Measurements from ENCODE around the gene TNPO3. TPM values are rescaled to one million over a fixed set of nuclear protein-coding genes. Genes with fewer than 3 reads are reported as not detected.

Gene TNPO3
- total and polyA plus RNA-seq, 10 of the 15 experiments (the other 5 are each of a cell fraction or from before 2014, with no cell fraction given), result 17.6 to 91.8 (median 65.9) TPM

DNA sequence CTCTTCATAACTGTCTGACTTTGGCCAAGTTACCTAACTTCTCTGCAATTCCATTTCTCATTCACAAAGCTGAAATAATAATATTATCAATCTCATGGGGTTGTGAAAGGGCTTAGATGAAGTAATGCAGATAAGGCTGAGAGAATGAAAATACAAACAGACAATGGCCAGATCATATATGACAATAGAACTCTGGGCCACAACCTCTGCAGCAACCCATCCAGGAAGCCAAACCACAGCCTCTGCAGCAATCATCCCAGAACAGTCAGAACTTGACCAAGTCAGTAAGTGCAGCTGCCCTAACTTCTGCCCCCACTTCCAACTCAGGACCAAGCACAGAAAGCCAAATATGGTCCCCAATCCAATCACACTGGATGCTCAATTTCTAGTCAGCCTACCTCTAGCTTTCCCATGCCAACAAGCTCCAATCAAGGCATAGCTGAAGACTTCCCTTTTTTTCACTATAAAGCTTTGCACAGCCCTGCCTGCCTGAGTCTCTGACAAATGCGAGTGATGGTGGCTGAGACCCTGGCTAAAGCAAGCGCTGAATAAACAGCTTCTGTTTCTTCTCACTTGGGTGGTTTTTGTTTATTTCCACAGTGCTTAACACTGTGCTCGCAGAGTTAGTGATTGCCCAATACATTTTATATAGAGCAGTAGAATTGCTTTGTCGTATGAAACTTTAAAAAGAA, 34.8 kb upstream of the TNPO3 start:
- Histone ChIP-seq H3K4me1 (ENCODE audit: control insufficient read depth, insufficient read depth, low read length) (peaks cover 28% of the 10 kb centered on the region), H3K27ac (ENCODE audit: control insufficient read depth, insufficient read depth) (peak overlapping the region; percentile 52), H3K9me3 (replicated peaks; ENCODE audit: control insufficient read depth, insufficient read depth, low read length) (no peaks in the 10 kb centered on the region), H2AFZ (ENCODE audit: control insufficient read depth, low read depth, low read length) (peak overlapping the region; percentile 51), H3K36me3 (ENCODE audit: control insufficient read depth in 2 of 2, insufficient read depth in 2 of 2, low read length in 1 of 2) (no peaks in the 10 kb centered on the region), H3K79me2 (ENCODE audit: control insufficient read depth, insufficient read depth, low read length) (no peaks in the 10 kb centered on the region), H3K4me3 (no peak overlapping the region), H3K9ac (ENCODE audit: control insufficient read depth, insufficient read depth, low read length) (peak overlapping the region; percentile 7), H4K20me1 (ENCODE audit: control insufficient read depth, insufficient read depth) (no peaks in the 10 kb centered on the region), H3K27me3 (replicated peaks in 1 of 2; ENCODE audit: control insufficient read depth in 2 of 2, insufficient read depth in 2 of 2, low read length in 1 of 2) (no peaks in the 10 kb centered on the region), H3K4me2 (ENCODE audit: control insufficient read depth, insufficient read depth) (peak overlapping the region; percentile 39)
- 24% methylated on average over 4 of the region's 4 CpGs for WGBS (ENCODE audit: insufficient coverage, insufficient replicate concordance, low lambda C conversion rate, missing lambda C conversion rate)
- intact Hi-C loops (cut with micrococcal nuclease; ENCODE audit: unreplicated experiment), result loop anchor here (2.0 to 5.0 kb wide), 7 partner anchors 37 to 297 kb away; partner anchors contain the start of genes ATP6V1F and CCDC136
- DNase-seq (ENCODE audit: low read depth, low spot score) (peak; percentile 55), FAIRE-seq (peak; percentile 88), ATAC-seq (peak; percentile 86)
- in situ Hi-C loops (cut with MboI), result loop anchor here (5.0 kb wide), 1 partner anchor 182 kb away; no protein-coding TSS in a partner anchor
- CTCF ChIA-PET, result interaction anchor here (0.7 to 5.4 kb wide), 31 partner anchors 24 to 615 kb away, joined by 3 to 53 read pairs (median 7); partner anchors contain the start of genes ATP6V1F, KCP, TNPO3 and TSPAN33
- SMC1A ChIA-PET (ENCODE audit: uncharacterized antibody, unreplicated experiment), result interaction anchor here (0.8 to 5.2 kb wide), 39 partner anchors 8 to 206 kb away, joined by 3 to 60 read pairs (median 5); partner anchors contain the start of gene TNPO3
- RAD21 ChIA-PET (ENCODE audit: unreplicated experiment), result interaction anchor here (0.7 to 6.2 kb wide), 28 partner anchors 8 to 408 kb away, joined by 3 to 60 read pairs (median 4); partner anchors contain the start of genes ATP6V1F, IRF5 and TNPO3
- POLR2A ChIA-PET, result interaction anchor here (0.6 to 1.9 kb wide), 6 partner anchors 24 to 186 kb away, joined by 3 to 7 read pairs (median 4); no protein-coding TSS in a partner anchor
- no TSS peak for BruUV-seq (replicated peaks)
- TF ChIP-seq POLR2A (IDR thresholded peaks at IDR 0.05; ENCODE audit: low read depth, low read length) (no peak), BRCA1 (IDR thresholded peaks at IDR 0.05; ENCODE audit: low read depth, low read length) (no peak), RCOR1 (conservative IDR thresholded peaks at IDR 0.05; ENCODE audit: low read depth, low read length) (no peak), PAX5 (IDR thresholded peaks at IDR 0.05; ENCODE audit: borderline replicate concordance, low read depth, low read length) (0 out of 2 replicates have a peak, but pooled peaks have one; percentile 66), CBFB (IDR thresholded peaks at IDR 0.05; ENCODE audit: low read depth) (peak; percentile 88), EGR1 (IDR thresholded peaks at IDR 0.05; ENCODE audit: borderline replicate concordance in 1 of 2, low read depth in 2 of 2, low read length in 2 of 2) (0 out of 3 replicates have a peak, but pooled peaks of 1 of the 2 experiments have one; percentile 43), TCF3 (IDR thresholded peaks at IDR 0.05; ENCODE audit: borderline replicate concordance, insufficient read depth, low read depth, low read length) (peak; percentile 87)
- TF ChIP-seq, protein P1, sequence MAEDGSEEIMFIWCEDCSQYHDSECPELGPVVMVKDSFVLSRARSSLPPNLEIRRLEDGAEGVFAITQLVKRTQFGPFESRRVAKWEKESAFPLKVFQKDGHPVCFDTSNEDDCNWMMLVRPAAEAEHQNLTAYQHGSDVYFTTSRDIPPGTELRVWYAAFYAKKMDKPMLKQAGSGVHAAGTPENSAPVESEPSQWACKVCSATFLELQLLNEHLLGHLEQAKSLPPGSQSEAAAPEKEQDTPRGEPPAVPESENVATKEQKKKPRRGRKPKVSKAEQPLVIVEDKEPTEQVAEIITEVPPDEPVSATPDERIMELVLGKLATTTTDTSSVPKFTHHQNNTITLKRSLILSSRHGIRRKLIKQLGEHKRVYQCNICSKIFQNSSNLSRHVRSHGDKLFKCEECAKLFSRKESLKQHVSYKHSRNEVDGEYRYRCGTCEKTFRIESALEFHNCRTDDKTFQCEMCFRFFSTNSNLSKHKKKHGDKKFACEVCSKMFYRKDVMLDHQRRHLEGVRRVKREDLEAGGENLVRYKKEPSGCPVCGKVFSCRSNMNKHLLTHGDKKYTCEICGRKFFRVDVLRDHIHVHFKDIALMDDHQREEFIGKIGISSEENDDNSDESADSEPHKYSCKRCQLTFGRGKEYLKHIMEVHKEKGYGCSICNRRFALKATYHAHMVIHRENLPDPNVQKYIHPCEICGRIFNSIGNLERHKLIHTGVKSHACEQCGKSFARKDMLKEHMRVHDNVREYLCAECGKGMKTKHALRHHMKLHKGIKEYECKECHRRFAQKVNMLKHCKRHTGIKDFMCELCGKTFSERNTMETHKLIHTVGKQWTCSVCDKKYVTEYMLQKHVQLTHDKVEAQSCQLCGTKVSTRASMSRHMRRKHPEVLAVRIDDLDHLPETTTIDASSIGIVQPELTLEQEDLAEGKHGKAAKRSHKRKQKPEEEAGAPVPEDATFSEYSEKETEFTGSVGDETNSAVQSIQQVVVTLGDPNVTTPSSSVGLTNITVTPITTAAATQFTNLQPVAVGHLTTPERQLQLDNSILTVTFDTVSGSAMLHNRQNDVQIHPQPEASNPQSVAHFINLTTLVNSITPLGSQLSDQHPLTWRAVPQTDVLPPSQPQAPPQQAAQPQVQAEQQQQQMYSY (CRISPR knock-in tag; IDR thresholded peaks at IDR 0.05), result no peak
- TF ChIP-seq, protein P2, sequence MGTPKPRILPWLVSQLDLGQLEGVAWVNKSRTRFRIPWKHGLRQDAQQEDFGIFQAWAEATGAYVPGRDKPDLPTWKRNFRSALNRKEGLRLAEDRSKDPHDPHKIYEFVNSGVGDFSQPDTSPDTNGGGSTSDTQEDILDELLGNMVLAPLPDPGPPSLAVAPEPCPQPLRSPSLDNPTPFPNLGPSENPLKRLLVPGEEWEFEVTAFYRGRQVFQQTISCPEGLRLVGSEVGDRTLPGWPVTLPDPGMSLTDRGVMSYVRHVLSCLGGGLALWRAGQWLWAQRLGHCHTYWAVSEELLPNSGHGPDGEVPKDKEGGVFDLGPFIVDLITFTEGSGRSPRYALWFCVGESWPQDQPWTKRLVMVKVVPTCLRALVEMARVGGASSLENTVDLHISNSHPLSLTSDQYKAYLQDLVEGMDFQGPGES (IDR thresholded peaks at IDR 0.05), result no peak
- TF ChIP-seq, protein P3, sequence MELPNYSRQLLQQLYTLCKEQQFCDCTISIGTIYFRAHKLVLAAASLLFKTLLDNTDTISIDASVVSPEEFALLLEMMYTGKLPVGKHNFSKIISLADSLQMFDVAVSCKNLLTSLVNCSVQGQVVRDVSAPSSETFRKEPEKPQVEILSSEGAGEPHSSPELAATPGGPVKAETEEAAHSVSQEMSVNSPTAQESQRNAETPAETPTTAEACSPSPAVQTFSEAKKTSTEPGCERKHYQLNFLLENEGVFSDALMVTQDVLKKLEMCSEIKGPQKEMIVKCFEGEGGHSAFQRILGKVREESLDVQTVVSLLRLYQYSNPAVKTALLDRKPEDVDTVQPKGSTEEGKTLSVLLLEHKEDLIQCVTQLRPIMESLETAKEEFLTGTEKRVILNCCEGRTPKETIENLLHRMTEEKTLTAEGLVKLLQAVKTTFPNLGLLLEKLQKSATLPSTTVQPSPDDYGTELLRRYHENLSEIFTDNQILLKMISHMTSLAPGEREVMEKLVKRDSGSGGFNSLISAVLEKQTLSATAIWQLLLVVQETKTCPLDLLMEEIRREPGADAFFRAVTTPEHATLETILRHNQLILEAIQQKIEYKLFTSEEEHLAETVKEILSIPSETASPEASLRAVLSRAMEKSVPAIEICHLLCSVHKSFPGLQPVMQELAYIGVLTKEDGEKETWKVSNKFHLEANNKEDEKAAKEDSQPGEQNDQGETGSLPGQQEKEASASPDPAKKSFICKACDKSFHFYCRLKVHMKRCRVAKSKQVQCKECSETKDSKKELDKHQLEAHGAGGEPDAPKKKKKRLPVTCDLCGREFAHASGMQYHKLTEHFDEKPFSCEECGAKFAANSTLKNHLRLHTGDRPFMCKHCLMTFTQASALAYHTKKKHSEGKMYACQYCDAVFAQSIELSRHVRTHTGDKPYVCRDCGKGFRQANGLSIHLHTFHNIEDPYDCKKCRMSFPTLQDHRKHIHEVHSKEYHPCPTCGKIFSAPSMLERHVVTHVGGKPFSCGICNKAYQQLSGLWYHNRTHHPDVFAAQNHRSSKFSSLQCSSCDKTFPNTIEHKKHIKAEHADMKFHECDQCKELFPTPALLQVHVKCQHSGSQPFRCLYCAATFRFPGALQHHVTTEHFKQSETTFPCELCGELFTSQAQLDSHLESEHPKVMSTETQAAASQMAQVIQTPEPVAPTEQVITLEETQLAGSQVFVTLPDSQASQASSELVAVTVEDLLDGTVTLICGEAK (IDR thresholded peaks at IDR 0.05; ENCODE audit: borderline replicate concordance), result no peak
- TF ChIP-seq, protein P4, sequence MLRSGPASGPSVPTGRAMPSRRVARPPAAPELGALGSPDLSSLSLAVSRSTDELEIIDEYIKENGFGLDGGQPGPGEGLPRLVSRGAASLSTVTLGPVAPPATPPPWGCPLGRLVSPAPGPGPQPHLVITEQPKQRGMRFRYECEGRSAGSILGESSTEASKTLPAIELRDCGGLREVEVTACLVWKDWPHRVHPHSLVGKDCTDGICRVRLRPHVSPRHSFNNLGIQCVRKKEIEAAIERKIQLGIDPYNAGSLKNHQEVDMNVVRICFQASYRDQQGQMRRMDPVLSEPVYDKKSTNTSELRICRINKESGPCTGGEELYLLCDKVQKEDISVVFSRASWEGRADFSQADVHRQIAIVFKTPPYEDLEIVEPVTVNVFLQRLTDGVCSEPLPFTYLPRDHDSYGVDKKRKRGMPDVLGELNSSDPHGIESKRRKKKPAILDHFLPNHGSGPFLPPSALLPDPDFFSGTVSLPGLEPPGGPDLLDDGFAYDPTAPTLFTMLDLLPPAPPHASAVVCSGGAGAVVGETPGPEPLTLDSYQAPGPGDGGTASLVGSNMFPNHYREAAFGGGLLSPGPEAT (IDR thresholded peaks at IDR 0.05; ENCODE audit: low read depth), result no peak
